ENCODE measurements around the gene KAZN.

GRCh38 chr1:15077384-15077783 lies 478.9 kb downstream of the KAZN start:
- TF ChIP-seq CTCF (conservative IDR thresholded peaks at IDR 0.05; ENCODE audit: low read length) (no peak), EZH2phosphoT487 (IDR thresholded peaks at IDR 0.05; ENCODE audit: borderline replicate concordance) (no peak)
